H9 (cell line): ENCODE data around the gene GRK1. TPM values are rescaled to one million over a fixed set of nuclear protein-coding genes. Genes with fewer than 3 reads are reported as not detected.
A peak's percentile ranks its signal among the peaks of the same experiment; 100 is the strongest.

Experiments
- DNase-seq: peaks from one replicate; pipeline ENCODE4 v3.0.0-alpha.2; 2017
- H2AFZ ChIP-seq: one replicate; pipeline ENCODE4 v1.6.1; 2013; ENCODE audit warnings: mild to moderate bottlenecking, low read length, control low read depth, moderate library complexity
- H2AK5ac ChIP-seq: 2 replicates; pipeline ENCODE4 v1.6.1; 2013; ENCODE audit warnings: low read length, control low read depth, mixed read lengths; ENCODE audit not compliant: insufficient read length
- H2BK120ac ChIP-seq: one replicate; pipeline ENCODE4 v1.6.1; 2013; ENCODE audit warnings: low read depth, mild to moderate bottlenecking, low read length, control low read depth, inconsistent platforms; ENCODE audit not compliant: poor library complexity, severe bottlenecking
- H2BK12ac ChIP-seq: 2 replicates; pipeline ENCODE4 v1.6.1; 2013; ENCODE audit warnings: low read length, control low read depth, mixed read lengths, low read depth; ENCODE audit not compliant: insufficient read length
- H2BK15ac ChIP-seq: 2 replicates; pipeline ENCODE4 v1.6.1; 2013; ENCODE audit warnings: low read depth, low read length, control low read depth
- H2BK20ac ChIP-seq: one replicate; pipeline ENCODE4 v1.6.1; 2013; ENCODE audit warnings: low read depth, mild to moderate bottlenecking, low read length, control low read depth, inconsistent platforms; ENCODE audit not compliant: poor library complexity, severe bottlenecking
- H2BK5ac ChIP-seq: 2 replicates; pipeline ENCODE4 v1.6.1; 2013; ENCODE audit warnings: low read length, control low read depth, mixed read lengths; ENCODE audit not compliant: insufficient read length
- H3K14ac ChIP-seq: 2 replicates; pipeline ENCODE4 v1.6.1; 2013; ENCODE audit warnings: low read length, control low read depth; ENCODE audit not compliant: insufficient read depth
- H3K18ac ChIP-seq: 2 replicates; pipeline ENCODE4 v1.6.1; 2013; ENCODE audit warnings: low read depth, mild to moderate bottlenecking, mixed read lengths, low read length, control low read depth; ENCODE audit not compliant: insufficient read length
- H3K23ac ChIP-seq: 2 replicates; pipeline ENCODE4 v1.6.1; 2013; ENCODE audit warnings: low read length, control low read depth, mixed read lengths, low read depth; ENCODE audit not compliant: insufficient read length
- H3K23me2 ChIP-seq: 2 replicates; pipeline ENCODE4 v1.6.1; 2013; ENCODE audit warnings: low read depth, mild to moderate bottlenecking, mixed read lengths, low read length, control low read depth; ENCODE audit not compliant: insufficient read length, poor library complexity, severe bottlenecking
- H3K27ac ChIP-seq: 2 replicates; pipeline ENCODE4 v1.5.1; 2013; ENCODE audit warnings: low read length, control low read depth, mixed read lengths, low read depth; ENCODE audit not compliant: insufficient read length
- H3K27me3 ChIP-seq: 2 replicates; pipeline ENCODE4 v1.6.1; 2013; ENCODE audit warnings: low read length, control low read depth, inconsistent platforms; ENCODE audit not compliant: insufficient read depth
- H3K4ac ChIP-seq: 2 replicates; pipeline ENCODE4 v1.6.1; 2013; ENCODE audit warnings: low read depth, mild to moderate bottlenecking, control low read depth, inconsistent platforms, low read length, moderate library complexity
- H3K4me1 ChIP-seq: 2 replicates; pipeline ENCODE4 v1.6.1; 2013; ENCODE audit warnings: low read length, control low read depth, inconsistent platforms; ENCODE audit not compliant: insufficient read depth
- H3K4me2 ChIP-seq: 2 replicates; pipeline ENCODE4 v1.6.1; 2013; ENCODE audit warnings: low read length, control low read depth, mixed read lengths; ENCODE audit not compliant: insufficient read length, insufficient read depth
- H3K56ac ChIP-seq: 2 replicates; pipeline ENCODE4 v1.6.1; 2013; ENCODE audit warnings: low read depth, mild to moderate bottlenecking, mixed read lengths, low read length, control low read depth; ENCODE audit not compliant: insufficient read length
- H3K79me1 ChIP-seq: 2 replicates; pipeline ENCODE4 v1.6.1; 2013; ENCODE audit warnings: low read depth, mild to moderate bottlenecking, moderate library complexity, low read length, control low read depth, inconsistent platforms; ENCODE audit not compliant: insufficient read depth, poor library complexity, severe bottlenecking
- H3K79me2 ChIP-seq: 2 replicates; pipeline ENCODE4 v1.6.1; 2013; ENCODE audit warnings: low read length, control low read depth, inconsistent platforms; ENCODE audit not compliant: insufficient read depth
- H3K9ac ChIP-seq: 2 replicates; pipeline ENCODE4 v1.6.1; 2013; ENCODE audit warnings: low read length, control low read depth, mixed read lengths; ENCODE audit not compliant: insufficient read length; ENCODE audit errors: extremely low read depth
- H3K9me3 ChIP-seq: one replicate; pipeline ENCODE4 v1.6.1; 2013; ENCODE audit warnings: low read depth, low read length, inconsistent platforms; ENCODE audit not compliant: control insufficient read depth
- H3T11ph ChIP-seq: one replicate; pipeline ENCODE4 v1.6.1; 2013; ENCODE audit warnings: mild to moderate bottlenecking, low read length, control low read depth, inconsistent platforms
- H4K20me1 ChIP-seq: one replicate; pipeline ENCODE4 v1.6.1; 2013; ENCODE audit not compliant: control insufficient read depth, insufficient read length, insufficient read depth
- H4K5ac ChIP-seq: 2 replicates; pipeline ENCODE4 v1.6.1; 2013; ENCODE audit warnings: low read depth, mild to moderate bottlenecking, mixed read lengths, low read length, control low read depth; ENCODE audit not compliant: insufficient read length
- H4K8ac ChIP-seq: replicated peaks from 2 replicates; pipeline ENCODE4 v1.6.1; 2013; ENCODE audit warnings: low read length, control low read depth, mixed read lengths, low read depth; ENCODE audit not compliant: insufficient read length
- H4K91ac ChIP-seq: 2 replicates; pipeline ENCODE4 v1.6.1; 2013; ENCODE audit warnings: low read depth, mild to moderate bottlenecking, moderate library complexity, mixed read lengths, low read length, control low read depth; ENCODE audit not compliant: insufficient read length
- H3K27ac Mint-ChIP-seq, 3 experiments: 2 replicates in 2 of 3; 3 replicates in 1 of 3; pipeline ENCODE4 v1.8.0; 2020 to 2021; ENCODE audit warnings: mixed read lengths in 3 of 3, mild to moderate bottlenecking in 1 of 3, moderate library complexity in 1 of 3
- H3K27me3 Mint-ChIP-seq: 2 replicates; pipeline ENCODE4 v1.8.0; 2021; ENCODE audit warnings: low read depth, mild to moderate bottlenecking, moderate library complexity, mixed read lengths
- H3K36me3 Mint-ChIP-seq, 3 experiments: 2 replicates in 2 of 3; 3 replicates in 1 of 3; pipeline ENCODE4 v1.8.0; 2020 to 2021; ENCODE audit warnings: low read depth in 3 of 3, mixed read lengths in 3 of 3; ENCODE audit not compliant: insufficient read depth in 1 of 3
- H3K4me1 Mint-ChIP-seq, 2 experiments: 2 replicates each; pipeline ENCODE4 v1.8.0; 2020; ENCODE audit warnings: mixed read lengths in 2 of 2
- H3K4me3 Mint-ChIP-seq, 2 experiments: 2 replicates in 1 of 2; 3 replicates in 1 of 2; pipeline ENCODE4 v1.8.0; 2020 to 2021; ENCODE audit warnings: mild to moderate bottlenecking in 2 of 2, mixed read lengths in 2 of 2, moderate library complexity in 1 of 2
- H3K9me3 Mint-ChIP-seq, 2 experiments: 2 replicates in 1 of 2; 3 replicates in 1 of 2; pipeline ENCODE4 v1.8.0; 2020; ENCODE audit warnings: mild to moderate bottlenecking in 2 of 2, mixed read lengths in 2 of 2, moderate library complexity in 1 of 2
- CTCF ChIP-seq: fragments of 200-600 bp; sonication (generic); conservative IDR thresholded peaks from 3 replicates; pipeline ENCODE4 v1.8.0; 2021; ENCODE audit warnings: antibody characterized with exemption, mild to moderate bottlenecking
- WGBS: extraction: QIAGEN DNeasy Blood & Tissue Kit; methylation state at CpG from one replicate; pipeline ENCODE4 v1.1.7; 2013; ENCODE audit warnings: missing lambda C conversion rate, low lambda C conversion rate, mixed read lengths; ENCODE audit not compliant: insufficient read length; ENCODE audit errors: extremely low coverage; 5-methylcytosine and 5-hydroxymethylcytosine counted together
- total RNA-seq: library from RNA; stranded (reverse); gene quantifications from 2 replicates; pipeline ENCODE4 v1.2.1, GENCODE V29; 2021

The GRK1 gene
- total RNA-seq, 1 experiment from 2014 or later = 0.31 TPM

DNA sequence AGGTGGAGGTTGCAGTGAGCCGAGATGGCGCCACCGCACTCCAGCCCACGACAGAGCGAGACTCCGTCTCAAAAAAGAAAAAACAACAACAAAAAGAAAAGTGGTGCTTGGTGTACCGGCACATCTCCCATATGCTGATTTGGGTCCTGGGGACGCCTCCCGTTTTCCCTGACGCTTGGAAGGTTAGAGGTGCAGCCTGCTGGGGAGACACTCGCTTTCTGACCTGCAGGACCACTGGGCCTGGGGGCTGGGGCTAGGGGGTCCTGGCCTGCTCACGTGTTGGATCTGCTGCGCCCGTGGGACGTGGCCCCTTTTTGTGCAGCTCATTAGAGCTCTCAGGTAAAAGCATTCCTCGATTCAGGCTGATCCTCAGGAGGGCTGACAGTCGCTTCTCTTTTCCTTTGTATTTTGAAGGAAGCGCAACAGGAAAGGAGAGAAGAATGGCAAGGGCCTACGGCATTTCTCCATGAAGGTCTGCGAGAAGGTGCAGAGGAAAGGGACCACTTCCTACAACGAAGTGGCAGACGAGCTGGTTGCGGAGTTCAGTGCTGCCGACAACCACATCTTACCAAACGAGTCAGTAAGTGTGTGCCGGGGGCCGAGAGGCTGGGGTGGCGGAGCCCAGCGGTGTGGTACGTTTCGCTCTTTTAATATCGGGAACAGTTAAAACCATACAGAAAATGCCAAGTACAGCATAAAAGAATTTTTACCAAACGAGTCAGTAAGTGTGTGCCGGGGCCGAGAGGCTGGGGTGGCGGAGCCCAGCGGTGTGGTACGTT lies 34.1 kb upstream of the GRK1 start:
- H2BK12ac ChIP-seq = no peak overlapping the region
- Mint-ChIP-seq H3K4me1 (0 out of 4 replicates have a peak, but pooled peaks cover 0 to 2% of the 10 kb centered on the region in 2 experiments), H3K4me3 (no peak overlapping the region), H3K9me3 (no peaks in the 10 kb centered on the region), H3K27me3 (no peaks in the 10 kb centered on the region), H3K27ac (peak overlapping the region; percentile 35 to 85 (median 67); a peak in 4 of 7 replicates), H3K36me3 (peaks cover 47 to 87% (median 83%) of the 10 kb centered on the region in 3 experiments; a peak in 6 of 7 replicates)
- no peaks in the 10 kb centered on the region for H3K79me2 ChIP-seq
- H2AK5ac ChIP-seq = no peak overlapping the region
- no peak overlapping the region for H2BK5ac ChIP-seq
- H3K56ac ChIP-seq = no peak overlapping the region
- no peak overlapping the region for H3K23ac ChIP-seq
- H3K18ac ChIP-seq = no peak overlapping the region
- no peaks in the 10 kb centered on the region for H3K23me2 ChIP-seq
- no peak overlapping the region for H2BK120ac ChIP-seq
- no peak for DNase-seq
- no peak overlapping the region for H3K14ac ChIP-seq
- H4K8ac ChIP-seq = no peak overlapping the region
- no peak for TF ChIP-seq CTCF
- H3T11ph ChIP-seq = no peak overlapping the region
- H3K9me3 ChIP-seq = no peaks in the 10 kb centered on the region
- no peak overlapping the region for H2BK15ac ChIP-seq
- no peak overlapping the region for H4K91ac ChIP-seq
- H3K4me1 ChIP-seq = no peaks in the 10 kb centered on the region
- no peaks in the 10 kb centered on the region for H4K20me1 ChIP-seq
- H2BK20ac ChIP-seq = no peak overlapping the region
- no peaks in the 10 kb centered on the region for H3K79me1 ChIP-seq
- no peak overlapping the region for H2AFZ ChIP-seq
- H4K5ac ChIP-seq = no peak overlapping the region
- no peak overlapping the region for H3K4ac ChIP-seq
- no CpG with 5 or more reads among the region's 38 CpGs for WGBS
- H3K9ac ChIP-seq = no peak overlapping the region
- H3K4me2 ChIP-seq = no peak overlapping the region
- no peaks in the 10 kb centered on the region for H3K27me3 ChIP-seq
- H3K27ac ChIP-seq = no peak overlapping the region
